ENCODE results near the gene XXYLT1.

The XXYLT1 gene

DNA sequence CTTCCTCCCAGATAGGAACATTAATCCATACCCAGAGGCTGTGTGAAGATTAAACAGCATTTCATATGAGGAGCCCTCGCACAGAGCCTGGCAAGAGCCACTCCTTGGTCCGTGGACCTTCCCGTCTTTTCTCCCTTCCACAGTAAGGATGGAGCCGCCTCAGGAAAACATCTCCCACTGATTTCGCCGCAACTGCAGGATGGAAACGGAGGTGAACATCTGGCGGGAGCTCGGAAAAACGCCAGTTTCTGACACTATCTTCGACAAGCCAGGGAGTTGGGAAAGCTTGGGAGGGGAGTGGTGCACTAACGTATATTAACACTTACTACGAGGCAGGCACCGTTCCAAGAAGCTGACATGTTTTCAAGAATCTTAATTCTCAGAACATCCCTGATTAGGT lies 157.9 kb downstream of the XXYLT1 start:
- Histone ChIP-seq H3K36me3 (ENCODE audit: control insufficient read depth in 1 of 2, insufficient read depth in 2 of 2, low read depth in 1 of 2, low read length in 2 of 2) (peaks cover 9 to 26% of the 10 kb centered on the region in 2 experiments), H3K23ac (ENCODE audit: low read length in 2 of 2) (no peak overlapping the region), H4K8ac (ENCODE audit: low read length) (peak overlapping the region; percentile 13), H3K4me2 (ENCODE audit: low read length, poor library complexity, severe bottlenecking) (no peak overlapping the region), H3K14ac (ENCODE audit: low read length in 2 of 2) (no peak overlapping the region), H3K4me1 (ENCODE audit: control insufficient read depth, insufficient read depth, low read depth, low read length) (peaks cover 5% of the 10 kb centered on the region), H3K4me3 (ENCODE audit: insufficient read depth in 1 of 2, low read depth in 1 of 2, low read length in 2 of 2) (no peak overlapping the region), H3K4ac (ENCODE audit: low read depth in 1 of 2, low read length in 2 of 2) (no peak overlapping the region), H3K9ac (ENCODE audit: low read length) (no peak overlapping the region), H3K27ac (ENCODE audit: low read length, poor library complexity, severe bottlenecking) (no peak overlapping the region), H2BK15ac (ENCODE audit: low read depth, poor library complexity, severe bottlenecking) (peak overlapping the region; percentile 56), H3K27me3 (ENCODE audit: control insufficient read depth in 1 of 2, insufficient read depth in 1 of 2, low read length in 2 of 2) (no peaks in the 10 kb centered on the region), H2BK120ac (ENCODE audit: low read depth, low read length) (no peak overlapping the region), H4K91ac (ENCODE audit: low read length) (no peak overlapping the region), H3K79me1 (replicated peaks; ENCODE audit: low read length, poor library complexity, severe bottlenecking) (peaks cover 17% of the 10 kb centered on the region), H3K9me3 (ENCODE audit: control insufficient read depth, low read length) (no peaks in the 10 kb centered on the region), H2BK12ac (ENCODE audit: low read length in 2 of 2) (no peak overlapping the region), H3K18ac (ENCODE audit: low read depth in 1 of 2, low read length in 2 of 2) (no peak overlapping the region), H2AK5ac (ENCODE audit: low read length, severe bottlenecking) (no peak overlapping the region), H2AFZ (ENCODE audit: low read depth, low read length) (no peak overlapping the region), H2BK5ac (ENCODE audit: low read depth, low read length, poor library complexity, severe bottlenecking) (no peak overlapping the region)
- 94% methylated on average over 14 of the region's 14 CpGs for WGBS
- DNase-seq: no peak

DNA sequence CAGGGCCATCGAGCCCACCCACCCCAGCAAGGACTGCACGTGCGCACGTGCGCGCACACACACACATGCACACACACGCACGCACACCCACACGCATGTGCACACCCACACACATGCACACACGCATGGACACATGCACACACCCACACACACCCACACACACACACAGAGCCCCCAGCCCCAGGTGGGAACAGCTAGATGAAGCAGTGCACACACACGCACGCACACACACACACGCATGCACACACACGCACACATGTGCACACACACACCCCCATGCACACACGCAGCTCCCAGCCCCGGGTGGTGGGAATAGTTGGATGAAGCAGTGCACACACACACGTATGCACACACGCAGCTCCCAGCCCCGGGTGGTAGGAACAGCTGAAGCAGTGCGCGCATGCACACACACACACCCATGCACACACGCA lies 158.6 kb downstream of the XXYLT1 start:
- WGBS: 91% methylated on average over 22 of the region's 22 CpGs

DNA sequence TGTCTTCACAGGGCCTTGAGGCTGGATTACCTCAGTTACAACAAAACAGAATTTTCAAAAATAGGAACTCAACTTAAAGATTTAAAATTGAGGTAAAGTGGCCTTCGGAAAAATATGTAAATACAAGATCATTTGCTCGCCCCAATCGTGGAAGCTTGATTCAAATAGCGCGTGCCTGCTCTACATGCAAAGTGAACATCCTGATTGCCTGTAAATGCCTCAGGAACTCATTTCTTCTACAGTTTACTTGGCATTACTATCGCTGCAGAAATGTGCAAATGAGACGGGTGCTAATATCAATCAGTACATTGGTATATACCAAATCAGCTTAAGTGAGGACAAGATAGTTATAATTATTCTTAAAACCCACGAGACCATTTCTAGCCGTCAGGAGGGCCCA lies 159.2 kb downstream of the XXYLT1 start:
- H2BK5ac ChIP-seq (ENCODE audit: low read depth, low read length, poor library complexity, severe bottlenecking): no peak overlapping the region
- no peak overlapping the region for H2BK12ac ChIP-seq (ENCODE audit: low read length in 2 of 2)
- no peak overlapping the region for H2BK15ac ChIP-seq (ENCODE audit: low read depth, poor library complexity, severe bottlenecking)
- no peak overlapping the region for H3K23ac ChIP-seq (ENCODE audit: low read length in 2 of 2)
- H2BK120ac ChIP-seq (ENCODE audit: low read depth, low read length): no peak overlapping the region
- H2AFZ ChIP-seq (ENCODE audit: low read depth, low read length): no peak overlapping the region
- H3K4me3 ChIP-seq (ENCODE audit: insufficient read depth in 1 of 2, low read depth in 1 of 2, low read length in 2 of 2): no peak overlapping the region
- H3K4me1 ChIP-seq (ENCODE audit: control insufficient read depth, insufficient read depth, low read depth, low read length): peaks cover 2% of the 10 kb centered on the region
- DNase-seq: no peak
- H4K8ac ChIP-seq (ENCODE audit: low read length): no peak overlapping the region
- peaks cover 9 to 26% of the 10 kb centered on the region in 2 experiments for H3K36me3 ChIP-seq (ENCODE audit: control insufficient read depth in 1 of 2, insufficient read depth in 2 of 2, low read depth in 1 of 2, low read length in 2 of 2)
- H4K91ac ChIP-seq (ENCODE audit: low read length): no peak overlapping the region
- H3K27ac ChIP-seq (ENCODE audit: low read length, poor library complexity, severe bottlenecking): no peak overlapping the region
- no peaks in the 10 kb centered on the region for H3K9me3 ChIP-seq (ENCODE audit: control insufficient read depth, low read length)
- no peak overlapping the region for H3K4me2 ChIP-seq (ENCODE audit: low read length, poor library complexity, severe bottlenecking)
- H3K79me1 ChIP-seq (replicated peaks; ENCODE audit: low read length, poor library complexity, severe bottlenecking): peaks cover 18% of the 10 kb centered on the region
- no peak overlapping the region for H2AK5ac ChIP-seq (ENCODE audit: low read length, severe bottlenecking)
- no peak overlapping the region for H3K18ac ChIP-seq (ENCODE audit: low read depth in 1 of 2, low read length in 2 of 2)
- 97% methylated on average over 9 of the region's 9 CpGs for WGBS
- peak overlapping the region; percentile 76 for H3K9ac ChIP-seq (ENCODE audit: low read length)
- H3K27me3 ChIP-seq (ENCODE audit: control insufficient read depth in 1 of 2, insufficient read depth in 1 of 2, low read length in 2 of 2): no peaks in the 10 kb centered on the region
- H3K14ac ChIP-seq (ENCODE audit: low read length in 2 of 2): no peak overlapping the region
- H3K4ac ChIP-seq (ENCODE audit: low read depth in 1 of 2, low read length in 2 of 2): no peak overlapping the region

More for the DNA sequence above, 158.6 kb downstream of the XXYLT1 start:
- no peaks in the 10 kb centered on the region for H3K9me3 ChIP-seq (ENCODE audit: control insufficient read depth, low read length)
- no peak overlapping the region for H3K9ac ChIP-seq (ENCODE audit: low read length)
- no peak overlapping the region for H2AFZ ChIP-seq (ENCODE audit: low read depth, low read length)
- H3K36me3 ChIP-seq (ENCODE audit: control insufficient read depth in 1 of 2, insufficient read depth in 2 of 2, low read depth in 1 of 2, low read length in 2 of 2): peaks cover 9 to 26% of the 10 kb centered on the region in 2 experiments
- no peak overlapping the region for H3K18ac ChIP-seq (ENCODE audit: low read depth in 1 of 2, low read length in 2 of 2)
- H2BK120ac ChIP-seq (ENCODE audit: low read depth, low read length): no peak overlapping the region
- H3K4me2 ChIP-seq (ENCODE audit: low read length, poor library complexity, severe bottlenecking): no peak overlapping the region
- H2BK12ac ChIP-seq (ENCODE audit: low read length in 2 of 2): no peak overlapping the region
- H3K23ac ChIP-seq (ENCODE audit: low read length in 2 of 2): no peak overlapping the region
- H2BK5ac ChIP-seq (ENCODE audit: low read depth, low read length, poor library complexity, severe bottlenecking): no peak overlapping the region
- H3K14ac ChIP-seq (ENCODE audit: low read length in 2 of 2): peak overlapping the region in 1 of 2 experiments; percentile 77
- no peak overlapping the region for H3K4me3 ChIP-seq (ENCODE audit: insufficient read depth in 1 of 2, low read depth in 1 of 2, low read length in 2 of 2)
- peak overlapping the region in 1 of 2 experiments; percentile 35 for H3K4ac ChIP-seq (ENCODE audit: low read depth in 1 of 2, low read length in 2 of 2)
- no peak overlapping the region for H3K27ac ChIP-seq (ENCODE audit: low read length, poor library complexity, severe bottlenecking)
- peaks cover 2% of the 10 kb centered on the region for H3K4me1 ChIP-seq (ENCODE audit: control insufficient read depth, insufficient read depth, low read depth, low read length)
- no peak overlapping the region for H2AK5ac ChIP-seq (ENCODE audit: low read length, severe bottlenecking)
- no peaks in the 10 kb centered on the region for H3K27me3 ChIP-seq (ENCODE audit: control insufficient read depth in 1 of 2, insufficient read depth in 1 of 2, low read length in 2 of 2)
- no peak overlapping the region for H2BK15ac ChIP-seq (ENCODE audit: low read depth, poor library complexity, severe bottlenecking)
- peak overlapping the region; percentile 25 for H4K91ac ChIP-seq (ENCODE audit: low read length)
- no peak for DNase-seq
- no peak overlapping the region for H4K8ac ChIP-seq (ENCODE audit: low read length)
- peaks cover 18% of the 10 kb centered on the region for H3K79me1 ChIP-seq (replicated peaks; ENCODE audit: low read length, poor library complexity, severe bottlenecking)

DNA sequence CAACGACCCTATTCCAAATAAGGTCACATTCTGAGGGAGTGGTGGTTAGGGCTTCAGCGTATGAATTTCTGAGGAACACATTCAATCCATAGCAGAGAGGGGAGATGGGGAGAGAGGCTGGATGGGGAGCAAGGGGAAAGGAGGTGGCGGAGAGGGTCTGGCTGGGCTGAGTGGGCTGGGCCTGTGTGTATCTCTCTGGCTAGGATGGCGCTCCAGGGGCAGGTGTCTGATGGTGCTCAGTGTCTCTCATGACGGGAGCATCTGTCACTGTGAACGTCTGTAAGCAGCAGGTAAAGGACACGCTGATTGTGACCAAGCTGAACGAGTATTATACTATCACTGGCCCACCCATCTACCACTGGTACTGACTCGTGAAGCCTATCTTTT lies 159.6 kb downstream of the XXYLT1 start:
- peak overlapping the region; percentile 62 for H2BK15ac ChIP-seq (ENCODE audit: low read depth, poor library complexity, severe bottlenecking)
- H3K18ac ChIP-seq (ENCODE audit: low read depth in 1 of 2, low read length in 2 of 2): no peak overlapping the region
- WGBS: 93% methylated on average over 8 of the region's 9 CpGs
- no peak overlapping the region for H2BK5ac ChIP-seq (ENCODE audit: low read depth, low read length, poor library complexity, severe bottlenecking)
- H3K9me3 ChIP-seq (ENCODE audit: control insufficient read depth, low read length): no peaks in the 10 kb centered on the region
- H2BK12ac ChIP-seq (ENCODE audit: low read length in 2 of 2): peak overlapping the region in 1 of 2 experiments; percentile 5
- no peak overlapping the region for H3K14ac ChIP-seq (ENCODE audit: low read length in 2 of 2)
- H2BK120ac ChIP-seq (ENCODE audit: low read depth, low read length): no peak overlapping the region
- no peak overlapping the region for H4K8ac ChIP-seq (ENCODE audit: low read length)
- no peak overlapping the region for H2AK5ac ChIP-seq (ENCODE audit: low read length, severe bottlenecking)
- peaks cover 5% of the 10 kb centered on the region for H3K4me1 ChIP-seq (ENCODE audit: control insufficient read depth, insufficient read depth, low read depth, low read length)
- H3K27ac ChIP-seq (ENCODE audit: low read length, poor library complexity, severe bottlenecking): no peak overlapping the region
- DNase-seq: no peak
- peaks cover 9 to 26% of the 10 kb centered on the region in 2 experiments for H3K36me3 ChIP-seq (ENCODE audit: control insufficient read depth in 1 of 2, insufficient read depth in 2 of 2, low read depth in 1 of 2, low read length in 2 of 2)
- no peak overlapping the region for H4K91ac ChIP-seq (ENCODE audit: low read length)
- peaks cover 17% of the 10 kb centered on the region for H3K79me1 ChIP-seq (replicated peaks; ENCODE audit: low read length, poor library complexity, severe bottlenecking)
- H3K4ac ChIP-seq (ENCODE audit: low read depth in 1 of 2, low read length in 2 of 2): no peak overlapping the region
- no peak overlapping the region for H3K4me2 ChIP-seq (ENCODE audit: low read length, poor library complexity, severe bottlenecking)
- H3K4me3 ChIP-seq (ENCODE audit: insufficient read depth in 1 of 2, low read depth in 1 of 2, low read length in 2 of 2): no peak overlapping the region
- H3K9ac ChIP-seq (ENCODE audit: low read length): peak overlapping the region; percentile 76
- H3K23ac ChIP-seq (ENCODE audit: low read length in 2 of 2): no peak overlapping the region
- H2AFZ ChIP-seq (ENCODE audit: low read depth, low read length): no peak overlapping the region
- no peaks in the 10 kb centered on the region for H3K27me3 ChIP-seq (ENCODE audit: control insufficient read depth in 1 of 2, insufficient read depth in 1 of 2, low read length in 2 of 2)
